Lower leg skin (tissue), 4 donors: ENCODE measurements around the gene IGSF9. TPM values are rescaled to one million over a fixed set of nuclear protein-coding genes. Genes with fewer than 3 reads are reported as not detected.

ENCODE experiments used
- DNase-seq, 2 donors: peaks; one replicate each; pipeline ENCODE4 v3.0.0-alpha.2; 2019; ENCODE audit warnings: low spot score in 2 of 2
- H3K4me3 ChIP-seq: fragments of 200-600 bp; sonication (generic); 2 replicates; pipeline ENCODE4 v1.5.1; 2017; ENCODE audit warnings: mild to moderate bottlenecking, low read depth; ENCODE audit not compliant: poor library complexity, severe bottlenecking
- CTCF ChIP-seq, 3 donors: fragments of 450-650 bp; IDR thresholded peaks; one replicate each; pipeline ENCODE4 v1.5.1; 2016; ENCODE audit warnings: antibody characterized with exemption in 3 of 3, mild to moderate bottlenecking in 3 of 3, moderate library complexity in 2 of 3
- POLR2A ChIP-seq, 2 donors: fragments of 450-650 bp; IDR thresholded peaks; one replicate each; pipeline ENCODE4 v1.6.1; 2016 to 2017; ENCODE audit warnings: antibody characterized with exemption in 2 of 2, mild to moderate bottlenecking in 1 of 2, moderate library complexity in 1 of 2
- WGBS, 2 donors: methylation state at CpG; one replicate each; pipeline ENCODE4 v1.1.5; 2018; 5-methylcytosine and 5-hydroxymethylcytosine counted together
- intact Hi-C: fragments of 100-400 bp; cut with DNase I; formaldehyde crosslinking; loops from one replicate; pipeline ENCODE4 v1.15.0; 2023; ENCODE audit warnings: low total_unique reads
- total RNA-seq, 4 donors: library from RNA; depleted of rRNA; stranded (reverse); fragments of >200 nt; gene quantifications; one replicate each; pipeline ENCODE4 v1.1.0, GENCODE V29; 2016

The IGSF9 gene
- total RNA-seq, 4 donors from 2014 or later, result 17.7 to 29.6 (median 19.6) TPM

- intact Hi-C loops, result no loop called here
- no peak for DNase-seq
- 93 to 98% methylated on average over 3 of the region's 3 CpGs for WGBS, 2 donors
Measured at GRCh38 chr1:159898527-159898926, 46.9 kb downstream of the IGSF9 start.

GRCh38 chr1:159897962-159898361, 47.5 kb downstream of the IGSF9 start:
- intact Hi-C loops, result no loop called here
- WGBS, 2 donors, result 87% methylated on average over 3 of the region's 3 CpGs
- no peak for DNase-seq

More at GRCh38 chr1:159898527-159898926, 46.9 kb downstream of the IGSF9 start:
- TF ChIP-seq CTCF (IDR thresholded peaks at IDR 0.05) (no peak), POLR2A (IDR thresholded peaks at IDR 0.05) (no peak)
- no peak overlapping the region for H3K4me3 ChIP-seq

GRCh38 chr1:159896546-159896930, 48.9 kb downstream of the IGSF9 start:
- TF ChIP-seq POLR2A (IDR thresholded peaks at IDR 0.05) (no peak), CTCF (IDR thresholded peaks at IDR 0.05) (no peak)
- intact Hi-C loops, result no loop called here
- no peak for DNase-seq
- H3K4me3 ChIP-seq, result no peak overlapping the region
- 65 to 66% methylated on average over 3 of the region's 3 CpGs for WGBS, 2 donors

More at GRCh38 chr1:159897962-159898361, 47.5 kb downstream of the IGSF9 start:
- TF ChIP-seq CTCF (IDR thresholded peaks at IDR 0.05), result no peak
- TF ChIP-seq POLR2A (IDR thresholded peaks at IDR 0.05), result no peak
- no peak overlapping the region for H3K4me3 ChIP-seq

GRCh38 chr1:159895836-159896545, 49.4 kb downstream of the IGSF9 start:
- H3K4me3 ChIP-seq, result no peak overlapping the region
- 56 to 69% methylated on average over 6 of the region's 6 CpGs for WGBS, 2 donors
- no peak for DNase-seq
- TF ChIP-seq CTCF (IDR thresholded peaks at IDR 0.05) (no peak), POLR2A (IDR thresholded peaks at IDR 0.05) (no peak)
- intact Hi-C loops, result no loop called here

GRCh38 chr1:159895286-159895685, 50.1 kb downstream of the IGSF9 start:
- intact Hi-C loops, result no loop called here
- no peak for TF ChIP-seq POLR2A (IDR thresholded peaks at IDR 0.05)
- no peak for TF ChIP-seq CTCF (IDR thresholded peaks at IDR 0.05)
- DNase-seq, result no peak
- WGBS, 2 donors, result 68 to 75% methylated on average over 3 of the region's 3 CpGs
- no peak overlapping the region for H3K4me3 ChIP-seq

- DNase-seq, result no peak
- 68 to 76% methylated on average over 5 of the region's 5 CpGs for WGBS, 2 donors
- intact Hi-C loops, result no loop called here
- TF ChIP-seq CTCF (IDR thresholded peaks at IDR 0.05) (no peak), POLR2A (IDR thresholded peaks at IDR 0.05) (no peak)
- H3K4me3 ChIP-seq, result no peak overlapping the region
Measured at GRCh38 chr1:159892944-159893343, 52.5 kb downstream of the IGSF9 start.
